Superior temporal gyrus (tissue), 1 donor: ENCODE measurements around the gene MB21D2.

Experiments
- DNase-seq: peaks from one replicate; pipeline ENCODE4 v3.0.0-alpha.2; 2016; ENCODE audit errors: extremely low spot score

The MB21D2 gene

DNA sequence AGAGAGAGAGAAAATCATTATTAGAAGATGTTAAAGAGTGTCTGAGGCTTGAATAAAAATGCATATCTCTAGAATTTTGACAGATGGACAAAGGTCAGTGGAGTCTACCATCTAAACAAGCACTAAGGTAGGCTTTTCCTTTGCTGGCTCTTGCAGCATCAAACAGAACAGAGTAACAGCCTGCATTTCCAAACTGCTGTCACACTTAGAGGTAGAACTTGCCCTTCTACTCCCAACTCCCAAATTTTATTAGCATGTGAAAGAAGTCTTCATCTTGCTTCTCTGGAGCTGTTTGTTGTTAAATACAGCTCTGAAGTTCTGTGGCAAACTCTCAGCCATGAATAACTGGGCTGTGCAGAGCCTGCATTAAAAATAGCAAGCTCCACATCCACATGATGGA is 4.1 kb upstream of the MB21D2 start:
- DNase-seq, result peak; percentile 27

DNA sequence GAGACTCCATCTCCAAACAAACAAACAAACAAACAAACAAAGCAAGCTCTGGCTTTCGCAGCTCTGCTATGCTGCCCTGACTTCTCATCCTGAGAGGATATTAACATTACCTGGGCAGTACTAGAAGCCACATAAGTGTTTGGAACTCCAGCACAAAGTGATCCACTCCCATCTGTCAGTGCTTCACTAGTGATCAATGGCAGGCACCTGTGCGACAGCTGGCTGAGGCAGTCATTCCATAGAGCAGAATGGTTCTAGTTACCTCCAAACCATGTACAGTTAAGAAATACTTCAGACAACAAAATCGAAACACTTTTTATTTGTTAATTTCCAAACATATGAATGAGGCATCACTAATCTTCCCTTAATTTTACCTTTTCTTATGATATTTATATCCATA is 2.8 kb upstream of the MB21D2 start:
- DNase-seq, result no peak

DNA sequence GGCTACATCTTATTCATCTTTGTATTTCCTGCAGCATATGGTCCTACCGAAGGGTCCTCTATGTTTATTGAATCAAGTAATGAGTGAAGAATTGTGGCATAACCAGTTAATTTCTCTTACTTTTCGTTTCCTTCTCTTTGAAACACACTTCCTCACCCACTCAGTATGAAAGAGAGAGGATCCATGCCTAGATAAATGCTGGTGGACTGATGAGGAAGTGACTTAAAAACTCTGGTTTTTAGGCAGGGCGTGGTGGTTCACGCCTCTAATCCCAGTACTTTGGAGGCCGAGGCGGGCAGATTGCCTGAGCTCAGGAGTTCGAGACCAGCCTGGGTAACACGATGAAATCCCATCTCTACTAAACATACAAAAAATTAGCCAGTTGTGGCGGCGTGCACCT is 2.2 kb upstream of the MB21D2 start:
- no peak for DNase-seq

DNA sequence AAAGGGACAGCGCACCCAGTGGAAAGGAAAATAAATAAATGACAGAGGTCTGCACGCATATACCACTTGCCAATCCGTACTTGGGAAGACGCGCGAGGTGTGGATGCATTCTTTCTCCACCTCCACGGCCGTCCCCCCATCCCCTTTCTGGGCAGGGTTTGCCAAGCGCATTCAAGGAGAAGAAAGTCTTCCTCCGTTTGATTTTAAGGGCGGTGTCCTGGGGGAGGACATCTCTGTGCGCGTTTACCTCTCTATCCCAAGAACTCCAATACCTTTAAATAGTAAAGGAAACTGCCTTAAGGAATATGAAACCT is 576 bp upstream of the MB21D2 start:
- DNase-seq, result no peak

DNA sequence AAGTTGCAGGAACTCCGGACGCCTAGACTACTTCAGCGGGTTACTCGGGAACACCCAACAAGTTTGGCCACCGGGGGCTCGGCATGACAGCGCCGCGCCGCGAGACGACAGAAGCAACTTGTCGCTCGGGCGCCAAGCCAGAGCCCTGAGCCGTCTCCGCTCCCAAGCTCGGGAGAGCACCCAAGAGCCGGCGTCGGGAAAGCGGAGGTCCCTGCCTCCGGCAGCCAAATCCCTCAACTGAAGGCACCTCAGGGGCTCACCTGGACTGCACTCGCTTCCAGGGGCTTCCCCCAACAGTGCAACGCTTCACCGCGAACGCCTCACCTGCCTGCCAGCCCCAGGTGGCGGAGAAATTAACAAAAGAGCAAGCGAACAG is 640 bp downstream of the MB21D2 start:
- DNase-seq, result peak; percentile 77

DNA sequence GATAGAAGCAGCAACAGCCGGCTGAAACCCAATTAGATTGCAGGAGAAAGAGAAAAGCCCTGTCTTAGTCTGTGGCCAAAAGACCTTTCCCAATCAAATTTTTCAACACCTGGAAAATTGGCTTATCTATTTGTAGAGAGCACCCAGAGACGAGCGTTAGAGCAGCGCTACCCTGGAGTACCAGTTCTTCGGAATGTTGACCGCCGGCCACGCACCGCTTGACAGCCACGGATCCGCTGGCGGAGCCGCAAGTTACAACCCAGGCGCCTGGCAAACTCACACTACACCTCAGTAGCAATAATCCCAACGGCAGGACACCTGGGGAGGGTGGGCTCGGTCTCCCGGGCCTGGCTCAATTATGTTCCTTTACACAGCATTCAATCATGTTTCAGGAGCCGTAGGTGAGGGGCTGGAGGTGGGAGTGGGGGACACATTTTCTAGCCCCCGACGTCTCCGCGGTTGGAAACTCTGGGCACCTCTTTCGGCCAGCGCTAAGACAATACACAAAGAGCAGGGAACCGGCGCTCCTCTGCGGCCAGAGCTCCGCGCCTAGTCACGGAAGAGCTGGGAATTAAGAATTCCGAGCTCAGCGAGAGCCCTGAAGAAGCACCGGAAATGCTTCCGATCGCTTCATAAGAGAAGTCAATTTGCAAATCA is 1.2 kb downstream of the MB21D2 start:
- peak; percentile 47 for DNase-seq

DNA sequence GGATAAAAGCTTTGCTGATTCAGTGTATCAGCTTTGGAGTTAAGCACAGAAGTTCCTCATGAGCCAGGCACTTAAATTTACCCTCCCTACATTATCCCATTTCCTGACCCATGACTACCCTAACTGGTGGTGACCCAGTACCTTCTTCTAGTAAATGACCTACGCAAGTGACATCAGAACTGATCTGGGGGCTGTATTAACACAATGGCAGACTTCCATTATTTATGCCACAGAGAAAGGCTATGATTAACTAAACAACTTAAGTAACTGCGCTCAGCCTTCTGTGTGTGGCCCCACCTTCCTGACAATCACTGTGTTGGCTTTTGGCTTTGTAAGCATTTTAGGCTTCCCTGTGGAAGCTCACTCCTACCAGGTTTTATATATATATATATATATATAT is 1.9 kb downstream of the MB21D2 start:
- DNase-seq, result peak; percentile 34

DNA sequence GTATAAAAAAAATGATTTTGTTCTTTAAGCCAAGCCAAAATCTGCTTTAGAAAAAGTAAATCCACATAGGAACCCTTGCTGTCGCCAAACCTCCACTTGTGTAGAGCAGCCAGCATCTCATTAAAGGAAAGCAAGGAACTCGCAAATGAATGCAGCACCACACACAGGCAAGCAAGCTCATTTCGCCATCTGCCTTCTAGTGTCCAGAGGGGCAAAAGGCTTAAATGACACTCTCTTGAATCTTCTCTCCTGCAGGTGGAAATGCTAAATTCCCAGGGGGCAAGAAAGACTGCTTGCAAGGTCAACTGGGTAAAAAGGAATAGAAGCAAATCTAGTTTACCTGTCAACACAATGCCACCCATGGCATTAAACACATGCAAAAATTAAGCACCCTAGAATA is 2.4 kb downstream of the MB21D2 start:
- peak; percentile 74 for DNase-seq

DNA sequence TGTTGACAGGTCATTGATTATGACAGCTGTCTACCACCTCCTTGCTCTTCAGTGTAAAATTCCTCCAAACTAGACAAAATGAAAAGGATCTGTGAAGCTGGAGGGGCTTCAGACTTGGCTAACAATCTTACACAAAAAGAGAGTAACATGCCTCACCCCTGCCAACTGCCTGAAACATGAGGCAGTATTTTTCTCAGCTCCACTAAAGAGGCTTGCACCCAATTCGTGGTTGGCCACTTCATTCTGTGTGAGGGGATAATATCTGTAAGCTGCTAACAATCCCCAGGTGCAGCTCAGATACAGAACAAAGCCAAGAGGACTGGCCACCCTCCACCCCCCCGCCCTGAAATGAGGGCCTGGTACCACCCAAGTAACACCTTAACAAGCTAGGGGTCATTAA is 2.8 kb downstream of the MB21D2 start:
- no peak for DNase-seq

DNA sequence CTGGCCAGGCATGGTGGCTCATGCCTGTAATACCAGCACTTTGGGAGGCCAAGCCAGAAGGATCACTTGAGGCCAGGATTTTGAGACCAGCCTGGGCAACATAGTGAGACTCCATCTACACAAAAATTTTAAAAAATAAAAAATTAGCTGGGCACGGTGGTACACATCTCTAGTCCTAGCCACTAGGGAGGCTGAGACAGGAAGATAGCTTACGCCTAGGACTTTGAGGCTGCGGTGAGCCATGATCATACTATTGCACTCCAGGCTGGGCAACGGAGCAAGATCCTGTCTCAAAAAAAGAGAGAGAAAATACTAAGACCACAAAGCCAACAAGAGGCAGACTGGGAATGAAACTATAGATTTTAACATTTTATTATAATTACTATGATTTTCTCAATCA is 4.1 kb downstream of the MB21D2 start:
- DNase-seq, result no peak

DNA sequence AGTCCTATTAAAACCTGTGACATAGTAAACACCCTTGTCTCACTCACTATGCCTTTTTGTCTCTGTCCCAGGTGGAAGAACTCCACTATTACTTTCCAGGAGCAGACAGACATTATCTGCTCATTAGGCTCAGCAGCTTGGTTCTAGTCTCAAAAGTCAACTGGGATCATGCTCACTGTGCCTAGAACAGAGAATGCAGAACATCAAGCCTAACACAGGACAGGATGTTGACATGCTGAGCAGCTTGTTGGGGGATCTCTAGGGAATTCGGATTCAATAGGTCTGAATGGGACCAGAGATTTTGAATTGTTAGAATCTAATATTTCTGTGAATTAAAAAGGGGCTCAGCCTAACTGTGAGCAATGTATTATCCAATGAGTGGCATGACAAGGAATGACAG is 6.4 kb downstream of the MB21D2 start:
- DNase-seq, result no peak

DNA sequence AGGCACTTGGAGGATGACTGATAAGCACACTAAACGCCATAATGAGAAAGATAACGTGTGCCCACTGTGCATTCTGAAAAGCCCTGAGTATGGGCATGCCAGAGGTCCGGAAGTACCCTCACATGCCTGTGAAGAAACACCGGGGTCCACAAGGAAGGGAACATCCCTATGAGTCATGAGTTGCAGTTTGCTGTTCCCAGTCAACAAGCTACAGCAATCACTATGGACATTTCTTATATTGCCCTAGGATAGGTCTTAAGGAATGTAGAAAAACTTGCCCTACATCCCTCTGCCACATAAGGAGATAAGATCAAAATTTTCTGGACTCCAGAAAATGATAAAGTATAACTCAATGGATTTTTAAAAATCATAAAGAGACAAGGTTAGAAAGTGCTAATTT is 9.9 kb downstream of the MB21D2 start:
- no peak for DNase-seq

DNA sequence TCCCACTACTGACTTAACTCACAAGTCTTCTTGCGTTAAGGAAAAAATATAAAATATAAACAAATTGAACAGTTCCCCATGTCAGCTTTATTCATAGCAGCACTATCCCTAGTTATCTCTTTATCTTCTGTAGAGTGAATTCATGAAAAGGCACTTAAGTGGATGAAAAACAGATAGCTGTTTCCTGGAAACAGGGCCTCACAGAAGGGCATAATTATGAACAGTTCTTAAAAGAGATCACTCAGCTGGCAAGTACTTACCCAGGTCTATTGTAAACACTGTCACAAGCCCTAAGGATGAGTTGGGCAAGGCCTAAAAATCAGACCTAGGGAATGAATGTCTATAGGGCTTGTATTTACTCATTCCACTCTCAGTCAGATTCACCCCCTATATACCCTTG is 10.7 kb downstream of the MB21D2 start:
- no peak for DNase-seq

DNA sequence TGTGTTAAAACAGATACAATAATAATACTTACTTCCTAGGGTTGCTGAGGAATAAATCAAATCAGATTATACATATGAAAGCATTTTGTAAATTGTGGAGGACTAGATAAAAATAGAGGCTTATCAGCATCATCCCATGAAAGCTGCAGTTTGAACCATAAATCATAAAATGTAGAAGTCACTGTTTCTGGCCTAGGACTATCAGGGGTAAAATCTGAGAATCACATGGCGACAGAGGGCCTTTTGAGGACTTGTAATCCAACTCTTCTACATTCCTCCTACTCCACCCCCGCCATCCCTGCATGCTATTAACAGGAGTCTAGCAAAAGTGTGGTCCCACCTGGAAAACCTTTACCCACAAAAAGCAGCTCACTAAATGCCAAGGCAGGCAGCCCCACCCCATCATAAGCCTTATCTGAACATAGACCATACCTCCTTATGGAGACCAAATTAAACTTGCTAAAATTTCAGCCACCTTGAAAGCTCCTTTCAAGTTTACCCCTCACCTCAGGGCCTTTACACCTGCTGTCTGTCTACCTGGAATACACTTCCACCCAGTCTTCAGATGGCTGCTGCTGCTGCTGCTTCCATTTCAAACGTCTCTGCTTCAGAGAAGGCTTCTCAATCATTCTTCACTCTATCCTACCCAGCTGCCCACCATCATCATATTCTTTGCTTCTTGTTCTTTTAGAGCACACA is 11.5 kb downstream of the MB21D2 start:
- DNase-seq, result no peak

DNA sequence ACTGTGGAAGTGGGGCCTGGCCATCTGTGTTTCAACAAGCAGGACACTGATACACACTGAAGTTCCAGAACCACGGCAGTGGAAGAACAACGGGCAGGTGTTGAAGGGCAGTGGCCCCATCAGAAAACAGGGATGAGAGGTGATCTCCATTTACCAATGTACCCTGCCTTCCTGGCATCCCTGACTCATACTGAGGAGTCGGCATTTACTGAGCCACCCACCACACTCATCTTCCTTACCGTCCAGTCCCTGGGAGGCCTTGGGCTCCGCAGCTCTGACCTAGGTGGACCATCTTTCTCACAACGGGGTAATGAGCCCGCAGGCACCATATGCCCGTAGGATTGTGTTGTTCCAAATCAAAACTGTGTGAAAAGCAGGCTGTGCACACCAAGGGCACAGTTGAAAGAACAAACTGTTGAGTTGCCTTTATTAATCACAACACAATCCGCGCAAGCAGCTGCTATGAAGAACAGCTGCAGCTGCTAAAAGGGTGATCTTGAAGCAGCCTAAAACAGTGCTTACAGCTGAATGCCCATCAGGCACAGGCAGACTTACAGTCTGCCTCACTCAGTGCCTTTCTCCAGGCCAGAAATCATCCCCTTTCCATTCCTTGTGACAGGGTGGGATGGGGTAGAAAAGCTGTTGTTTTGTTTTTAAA is 12.9 kb downstream of the MB21D2 start:
- no peak for DNase-seq

DNA sequence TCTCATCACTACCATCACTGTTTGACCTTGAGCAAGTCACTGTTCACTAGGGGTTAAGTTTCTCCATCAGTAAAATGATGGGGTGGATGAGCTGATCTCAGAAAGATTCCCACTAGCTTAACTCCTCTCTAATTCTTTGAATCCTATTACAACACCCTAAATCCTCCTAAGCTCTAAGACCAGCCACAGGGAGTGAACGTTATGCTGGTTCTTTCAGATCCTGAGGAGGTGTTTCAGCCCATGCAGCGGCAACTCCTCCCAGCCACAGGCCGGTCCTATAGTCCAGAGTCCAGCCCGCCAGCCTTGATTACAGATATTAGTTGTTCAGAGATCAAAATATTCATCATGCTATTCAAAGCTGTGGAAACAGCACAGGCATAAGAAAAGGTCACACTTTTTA is 15.1 kb downstream of the MB21D2 start:
- no peak for DNase-seq

DNA sequence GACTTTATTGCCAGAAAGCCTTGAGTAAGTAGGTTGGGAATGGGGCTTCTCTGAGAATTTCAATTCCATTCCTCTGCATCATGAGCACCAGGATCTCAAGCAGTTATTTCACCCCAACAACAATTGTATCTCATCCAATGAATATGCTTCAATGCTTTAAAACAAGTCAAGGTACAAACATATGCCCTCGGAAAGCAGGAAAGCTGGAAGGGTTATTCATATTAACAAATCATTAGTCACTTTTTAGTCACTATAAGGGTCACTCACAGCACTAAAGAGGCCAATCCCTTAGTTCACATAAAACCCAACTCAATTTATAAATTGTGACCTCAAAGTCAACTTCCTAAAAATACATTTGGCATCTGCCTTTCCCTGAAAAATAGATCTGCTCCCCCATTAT is 16.2 kb downstream of the MB21D2 start:
- no peak for DNase-seq

DNA sequence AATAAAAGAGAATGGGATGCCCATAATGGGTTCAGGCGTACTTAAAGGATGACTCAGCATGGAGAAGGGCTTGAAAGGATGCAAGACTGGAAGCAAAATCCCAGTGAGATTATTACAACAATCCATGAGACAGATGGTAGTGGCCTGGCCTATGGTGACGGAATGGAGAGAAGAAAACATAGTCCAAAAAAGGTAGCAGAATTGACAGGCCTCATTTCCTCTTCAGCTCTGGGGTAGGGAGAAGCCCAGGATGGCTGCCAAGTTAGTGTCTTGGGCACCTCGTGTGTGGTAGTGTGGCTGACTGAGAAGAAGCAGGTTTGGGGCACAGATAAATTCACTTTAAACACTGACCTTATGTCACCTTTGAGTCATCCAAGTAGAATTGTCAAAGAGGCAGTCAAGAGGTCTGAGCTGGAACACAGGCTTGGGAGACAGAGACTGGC is 18.1 kb downstream of the MB21D2 start:
- DNase-seq, result no peak

DNA sequence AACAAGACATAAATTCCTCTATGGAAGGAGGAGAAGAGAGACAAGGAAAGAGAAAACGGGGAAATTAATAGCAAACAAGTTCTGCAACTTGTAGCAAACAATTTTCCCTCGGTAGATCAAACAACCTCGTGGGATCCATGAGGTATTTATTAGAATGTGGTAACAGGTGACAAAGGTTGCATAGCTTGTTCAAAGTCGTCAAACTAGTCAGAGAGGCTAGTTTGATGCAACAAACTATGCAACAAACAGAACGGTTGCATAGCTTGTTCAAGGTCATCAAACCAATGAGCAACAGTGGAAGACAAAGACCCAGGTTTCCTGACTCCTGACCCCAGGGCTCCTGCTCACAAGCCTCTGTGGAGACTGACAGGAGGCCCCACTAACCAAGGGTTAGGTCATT is 20.7 kb downstream of the MB21D2 start:
- DNase-seq, result no peak

DNA sequence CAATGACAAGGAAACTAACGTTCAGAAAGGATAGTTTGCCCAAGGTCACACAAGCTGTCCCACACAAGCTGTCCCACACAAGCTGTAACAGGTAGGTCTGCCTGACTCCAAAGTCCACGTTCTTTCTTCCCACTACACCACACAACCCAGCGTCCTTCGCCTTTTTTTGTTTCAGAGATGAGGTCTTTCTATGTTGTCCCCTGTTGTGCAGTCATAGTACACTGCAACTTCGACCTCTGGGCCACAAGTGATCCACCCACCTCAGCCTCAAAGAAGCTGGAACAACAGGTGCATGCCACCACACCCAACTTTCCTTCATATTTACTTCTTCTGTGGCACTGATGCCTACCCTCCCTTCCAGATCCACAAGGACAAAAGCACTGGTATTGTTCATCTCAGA is 21.4 kb downstream of the MB21D2 start:
- no peak for DNase-seq

DNA sequence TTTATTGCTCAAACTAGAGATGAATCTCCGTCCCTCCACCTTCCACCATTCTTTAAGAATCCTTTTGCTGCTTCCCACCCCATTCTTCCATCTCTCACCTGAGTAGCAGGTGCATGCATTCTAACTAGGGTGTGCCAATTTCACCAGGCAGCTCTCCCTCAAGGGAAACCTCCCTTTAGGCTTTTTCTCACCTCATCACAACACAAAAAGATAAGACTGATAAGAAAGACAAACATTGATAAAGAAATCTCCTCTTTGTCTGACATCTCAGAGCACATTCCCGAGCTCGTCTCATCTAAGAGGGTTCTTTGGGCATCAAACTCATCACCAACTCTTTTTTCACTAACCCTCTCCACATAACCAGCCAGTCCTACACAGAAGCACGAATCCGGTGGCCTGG is 23.0 kb downstream of the MB21D2 start:
- no peak for DNase-seq

DNA sequence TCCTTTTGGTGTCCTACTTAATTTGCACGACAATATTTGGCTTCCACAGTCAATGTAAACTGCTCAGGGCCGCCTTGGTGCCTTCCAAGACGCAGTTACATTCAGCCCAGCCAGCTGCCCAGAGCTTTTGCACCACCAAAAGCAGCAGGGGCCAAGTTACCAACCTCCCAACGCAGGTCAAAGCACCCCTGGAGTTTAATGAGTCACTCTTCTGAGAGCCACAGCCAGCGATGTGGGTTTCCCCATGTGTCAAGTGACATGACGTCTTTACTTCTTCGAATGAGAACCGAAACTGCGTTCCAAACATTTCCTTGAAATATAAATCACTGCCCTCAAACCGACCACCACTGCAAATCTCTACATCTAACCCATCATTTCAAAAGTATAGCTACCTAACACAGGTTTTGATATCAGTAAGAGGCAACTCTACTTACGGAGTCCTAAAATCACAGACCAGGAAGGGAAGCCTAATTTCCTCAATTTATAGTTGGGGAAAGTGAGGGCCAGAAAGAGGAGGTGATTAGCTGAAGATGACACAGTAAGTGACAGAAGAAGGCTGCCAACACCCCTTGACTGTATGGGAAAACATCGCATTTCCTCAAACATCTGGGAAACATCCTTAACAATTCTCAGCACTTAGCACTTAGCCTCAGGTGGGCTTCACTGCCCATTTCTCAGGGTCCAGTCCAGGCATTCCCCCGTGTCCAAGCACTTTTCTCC is 24.5 kb downstream of the MB21D2 start:
- no peak for DNase-seq
